NCI-H524 (cell line): ENCODE results near the gene RPP21.

Experiments used
- DNase-seq, 2 experiments: peaks; one replicate each; lab custom pipeline; 2025; lab: John Stamatoyannopoulos, UW

RPP21 gene

GRCh38 chr6:30344868-30345671 lies at the start of gene RPP21:
RPP21 (plus strand) TSS chr6:30345156; CDS start chr6:30345172, 16 bp downstream.
- DNase-seq: peak; percentile 44 to 56

- DNase-seq: no peak
Observed at GRCh38 chr6:30295837-30296236, 49.1 kb upstream of the RPP21 start.

- DNase-seq: no peak
Observed at GRCh38 chr6:30304002-30304401, 41.0 kb upstream of the RPP21 start.

GRCh38 chr6:30311101-30311500 lies 33.9 kb upstream of the RPP21 start:
- DNase-seq: no peak

GRCh38 chr6:30311671-30312070 lies 33.3 kb upstream of the RPP21 start:
- no peak for DNase-seq

- no peak for DNase-seq
Observed at GRCh38 chr6:30312266-30312665, 32.7 kb upstream of the RPP21 start.

GRCh38 chr6:30312676-30313321 lies 32.2 kb upstream of the RPP21 start:
- no peak for DNase-seq

- no peak for DNase-seq
Observed at GRCh38 chr6:30315156-30315555, 29.8 kb upstream of the RPP21 start.

- no peak for DNase-seq
Observed at GRCh38 chr6:30317913-30318589, 26.9 kb upstream of the RPP21 start.

- DNase-seq: no peak
Observed at GRCh38 chr6:30319146-30319835, 25.7 kb upstream of the RPP21 start.

GRCh38 chr6:30321692-30322388 lies 23.1 kb upstream of the RPP21 start:
- DNase-seq: no peak

- no peak for DNase-seq
Observed at GRCh38 chr6:30322527-30323501, 22.1 kb upstream of the RPP21 start.

- no peak for DNase-seq
Observed at GRCh38 chr6:30323806-30324205, 21.1 kb upstream of the RPP21 start.

GRCh38 chr6:30325150-30325872 lies 19.6 kb upstream of the RPP21 start:
- no peak for DNase-seq

- peak; percentile 41 to 69 for DNase-seq
Observed at GRCh38 chr6:30325873-30326525, 19.0 kb upstream of the RPP21 start.

GRCh38 chr6:30326526-30327231 lies 18.3 kb upstream of the RPP21 start, which contains the start of gene TRIM39:
TRIM39 (plus strand) TSS chr6:30326927; CDS start chr6:30329318, 2,391 bp downstream.
- DNase-seq: peak; percentile 48 to 69

GRCh38 chr6:30327232-30327746 lies 17.7 kb upstream of the RPP21 start:
- DNase-seq: no peak

- no peak for DNase-seq
Observed at GRCh38 chr6:30328397-30328796, 16.6 kb upstream of the RPP21 start.
